Activated T-cell treated with anti-CD3 and anti-CD28 coated beads for 1 hour (primary cell): ENCODE measurements around the gene SYNC.
"Not testable (repeated sequence)": the region's sequence is repeated elsewhere in the genome, so short reads cannot be mapped to it uniquely, and the experiment has no call there.

Experiments used
- DNase-seq: peaks from one replicate; pipeline ENCODE4 v3.0.0-alpha.2; 2020; ENCODE audit warnings: low read depth

SYNC gene

DNA sequence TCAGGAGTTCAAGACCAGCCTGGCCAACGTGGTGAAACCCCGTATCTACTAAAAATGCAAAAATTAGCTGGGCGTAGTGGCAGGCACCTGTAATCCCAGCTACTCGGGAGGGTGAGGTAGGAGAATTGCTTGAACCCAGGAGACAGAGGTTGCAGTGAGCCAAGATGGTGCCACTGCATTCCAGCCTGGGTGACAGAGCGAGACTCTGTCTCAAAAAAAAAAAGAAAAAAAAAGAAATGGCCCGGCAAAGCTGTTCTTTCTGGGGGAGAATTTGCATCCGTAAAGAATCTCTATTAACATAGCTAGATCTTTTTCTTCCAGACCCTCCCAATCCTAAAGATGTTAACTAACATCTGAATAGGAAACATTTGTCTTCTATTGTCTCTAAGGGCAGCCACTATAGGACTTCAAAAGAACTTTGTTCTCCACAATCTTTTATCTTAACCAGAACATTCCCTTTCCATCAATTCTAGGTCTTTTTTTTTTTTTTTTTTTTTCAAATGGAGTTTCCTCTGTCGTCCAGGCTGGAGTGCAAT lies 60.2 kb downstream of the SYNC start:
- not testable (repeated sequence) for DNase-seq

- DNase-seq = no peak
Measured at GRCh38 chr1:32639489-32640075, 63.0 kb downstream of the SYNC start.

DNA sequence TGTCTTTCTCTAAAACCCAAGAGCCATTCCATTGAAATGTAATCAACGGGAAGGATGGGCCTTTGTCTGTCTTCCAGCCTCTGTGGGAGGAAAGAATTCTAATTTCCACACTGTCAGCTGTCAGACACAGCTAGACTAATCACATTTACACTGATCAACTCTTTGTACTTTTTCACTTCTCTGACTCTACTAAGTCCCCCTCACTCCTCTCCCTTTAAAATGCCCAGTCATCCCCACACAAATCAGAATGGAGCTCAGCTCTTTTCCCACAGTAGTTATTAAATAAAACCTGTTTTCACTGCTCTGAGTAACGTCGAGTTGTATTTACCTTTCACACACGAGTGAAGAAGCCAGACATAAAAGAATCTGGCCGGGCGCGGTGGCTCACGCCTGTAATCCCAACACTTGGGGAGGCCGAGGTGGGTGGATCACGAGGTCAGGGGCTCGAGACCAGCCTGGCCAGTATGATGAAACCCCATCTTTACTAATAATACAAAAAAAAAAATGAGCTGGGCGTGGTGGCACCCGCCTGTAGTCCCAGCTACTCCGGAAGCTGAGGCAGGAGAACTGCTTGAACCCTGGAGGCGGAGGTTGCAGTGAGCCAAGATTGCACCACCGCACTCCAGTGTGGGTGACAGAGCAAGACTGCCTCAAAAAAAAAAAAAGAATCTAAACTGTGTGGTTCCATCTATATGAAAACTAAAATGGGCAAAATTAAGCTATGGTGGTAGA lies 65.5 kb downstream of the SYNC start:
- DNase-seq = no peak

- DNase-seq = no peak
Measured at GRCh38 chr1:32635508-32636277, 66.9 kb downstream of the SYNC start.

DNA sequence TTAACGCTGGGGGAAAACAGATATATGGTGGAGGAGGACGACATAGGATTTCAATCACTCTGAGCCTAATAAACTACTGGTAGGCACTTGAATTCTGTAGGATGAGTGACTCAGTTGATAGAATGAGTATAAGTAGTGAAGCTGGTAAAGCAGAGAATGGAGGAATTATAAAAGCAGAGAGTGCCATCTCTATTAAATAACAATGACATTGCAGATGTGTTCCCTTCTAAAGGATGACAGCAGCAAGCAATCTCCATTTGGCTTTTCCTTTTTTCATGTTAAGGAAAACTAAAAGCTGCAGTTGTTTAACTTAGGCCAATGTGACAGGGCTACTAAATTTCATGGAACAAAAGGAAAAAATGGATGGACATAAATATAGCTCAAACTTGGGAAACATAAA lies 69.7 kb downstream of the SYNC start:
- DNase-seq = no peak

- not testable (repeated sequence) for DNase-seq
Measured at GRCh38 chr1:32630173-32630572, 72.4 kb downstream of the SYNC start.
